GM18519 (cell line): ENCODE measurements around the gene RANBP17.
"Not testable (repeated sequence)": the region's sequence is repeated elsewhere in the genome, so short reads cannot be mapped to it uniquely, and the experiment has no call there.

Source experiments
- ATAC-seq: cut with Tn5 transposase; IDR thresholded peaks from one replicate; pipeline ENCODE4 v1.9.1; 2021; ENCODE audit warnings: mild to moderate bottlenecking, moderate library complexity; ENCODE audit not compliant: unreplicated experiment, low FRiP score

Gene RANBP17

GRCh38 chr5:171271798-171272197 lies 410.0 kb downstream of the RANBP17 start:
- ATAC-seq, result no peak

- ATAC-seq, result no peak
These were observed 411.5 kb downstream of the RANBP17 start for GRCh38 chr5:171272996-171273970.

- ATAC-seq, result no peak
These were observed 414.2 kb downstream of the RANBP17 start for GRCh38 chr5:171275841-171276544.

- ATAC-seq, result no peak
These were observed 421.9 kb downstream of the RANBP17 start for GRCh38 chr5:171283753-171284152.

GRCh38 chr5:171285465-171285864 lies 423.6 kb downstream of the RANBP17 start:
- no peak for ATAC-seq

DNA sequence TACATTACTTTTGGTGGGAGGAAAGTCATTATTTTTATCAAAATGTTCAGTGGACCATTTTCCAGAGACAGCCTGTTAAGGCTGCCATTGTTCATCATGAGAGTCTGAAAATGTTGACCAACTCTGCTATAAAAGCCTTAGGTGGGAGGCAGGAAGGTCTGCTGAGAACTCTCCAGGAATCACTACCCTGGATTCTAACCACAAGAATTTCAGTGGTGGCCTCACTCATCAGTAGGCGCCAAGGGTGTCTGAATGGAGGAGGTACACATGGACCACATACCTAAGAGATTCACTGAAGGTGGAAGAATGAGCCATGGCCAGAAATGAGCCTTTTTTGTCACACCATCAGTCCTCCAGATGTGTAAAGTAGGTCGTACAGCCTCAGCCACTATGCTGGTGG lies 426.2 kb downstream of the RANBP17 start:
- no peak for ATAC-seq

GRCh38 chr5:171291371-171291770 lies 429.6 kb downstream of the RANBP17 start:
- no peak for ATAC-seq

- ATAC-seq, result no peak
These were observed 433.5 kb downstream of the RANBP17 start for GRCh38 chr5:171295299-171295698.

GRCh38 chr5:171295801-171296200 lies 434.0 kb downstream of the RANBP17 start:
- no peak for ATAC-seq

DNA sequence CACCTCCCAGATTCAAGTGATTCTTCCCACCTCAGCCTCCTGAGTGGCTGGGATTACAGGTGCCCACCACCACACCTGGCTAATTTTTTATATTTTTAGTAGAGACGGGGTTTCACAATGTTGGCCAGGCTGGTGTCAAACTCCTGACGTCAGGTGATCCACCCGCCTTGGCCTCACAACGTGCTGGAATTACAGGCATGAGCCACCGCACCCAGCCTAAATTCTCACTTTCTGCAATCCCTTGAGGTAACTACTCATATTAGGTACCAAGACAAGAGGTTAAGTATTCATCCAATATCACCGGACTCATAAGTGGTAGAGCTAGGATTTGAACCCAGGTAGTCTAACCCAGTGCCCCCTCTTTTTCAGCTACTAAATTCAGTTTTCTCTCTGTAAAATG lies 436.1 kb downstream of the RANBP17 start:
- ATAC-seq, result not testable (repeated sequence)

DNA sequence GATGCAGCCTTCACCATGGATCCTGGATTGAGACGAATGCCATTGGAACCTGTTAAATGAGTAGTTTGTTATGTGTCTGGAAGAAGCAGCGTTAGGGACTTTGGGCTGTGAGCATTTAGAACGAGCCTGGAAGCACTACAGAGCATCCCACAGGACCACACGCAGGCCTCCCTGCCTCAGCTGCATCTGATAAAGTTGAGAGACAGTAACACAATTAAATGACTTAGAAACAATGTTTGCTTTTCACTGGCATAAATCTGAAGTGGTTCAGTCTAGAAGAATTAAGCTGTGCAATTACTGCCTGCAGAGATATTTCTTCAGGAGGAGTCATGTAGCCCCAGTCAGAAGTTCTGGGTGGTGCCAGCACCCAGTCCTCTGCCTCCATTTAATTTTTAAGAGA lies 437.4 kb downstream of the RANBP17 start:
- ATAC-seq, result no peak

GRCh38 chr5:171299851-171300250 lies 438.0 kb downstream of the RANBP17 start:
- no peak for ATAC-seq

DNA sequence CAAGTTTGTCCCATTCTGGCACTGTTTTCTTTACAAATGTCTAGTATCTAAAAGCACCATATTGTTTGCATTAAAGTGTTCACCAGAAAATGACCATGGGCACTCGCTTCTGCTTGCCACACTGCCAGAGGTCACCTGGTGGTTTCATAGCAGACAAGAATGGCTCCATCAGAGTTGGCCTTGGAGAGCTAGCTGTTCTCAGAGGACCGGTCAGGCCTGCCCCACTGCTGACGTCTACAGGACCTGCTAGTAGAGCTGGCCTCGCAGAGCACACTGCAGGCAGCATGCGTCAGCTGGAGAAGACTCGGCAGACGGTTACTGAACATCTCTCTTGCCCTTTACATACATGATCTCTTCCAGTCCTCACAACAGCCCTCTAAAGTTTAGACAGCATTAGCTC lies 438.5 kb downstream of the RANBP17 start:
- ATAC-seq, result no peak

- ATAC-seq, result no peak
These were observed 444.3 kb downstream of the RANBP17 start for GRCh38 chr5:171306166-171306565.

- ATAC-seq, result no peak
These were observed 445.2 kb downstream of the RANBP17 start for GRCh38 chr5:171306781-171307591.

DNA sequence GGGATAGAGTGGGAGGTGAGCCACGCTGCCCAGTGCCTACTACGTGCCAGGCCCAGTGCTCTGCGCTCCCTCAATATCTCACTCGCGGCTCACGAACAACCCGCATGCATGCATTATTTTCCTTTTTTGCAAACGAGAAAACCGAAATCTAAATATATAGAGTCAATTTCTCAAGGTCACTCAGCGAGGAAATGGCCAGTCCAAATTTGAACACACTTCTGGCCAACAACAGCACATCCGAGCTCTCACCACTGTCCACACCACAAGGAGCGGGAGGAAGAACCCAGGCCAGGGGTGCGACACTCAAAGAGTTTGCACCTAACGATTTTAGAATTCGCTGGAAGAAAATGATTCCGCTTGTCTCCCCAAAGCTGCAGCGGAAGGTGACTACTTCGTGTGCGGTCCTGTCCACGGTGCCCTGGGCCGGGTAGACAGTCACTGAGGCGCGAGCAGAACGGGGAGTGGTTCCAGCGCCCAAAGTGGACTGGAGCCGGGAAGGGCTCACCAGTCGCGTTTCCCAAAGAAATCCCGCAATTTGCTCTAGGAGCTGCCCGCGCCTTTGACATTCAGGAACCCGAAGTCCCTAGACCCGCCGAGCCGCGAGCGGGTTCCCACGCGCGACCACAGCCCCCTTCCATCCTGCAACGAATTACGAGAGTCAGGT lies 446.1 kb downstream of the RANBP17 start:
- ATAC-seq, result no peak

- ATAC-seq, result no peak
These were observed 446.8 kb downstream of the RANBP17 start, which contains the start of gene TLX3 for GRCh38 chr5:171308453-171309275. Gene TLX3, plus strand, starts transcription at chr5:171309248. Its CDS starts 118 bp downstream, at chr5:171309366.

DNA sequence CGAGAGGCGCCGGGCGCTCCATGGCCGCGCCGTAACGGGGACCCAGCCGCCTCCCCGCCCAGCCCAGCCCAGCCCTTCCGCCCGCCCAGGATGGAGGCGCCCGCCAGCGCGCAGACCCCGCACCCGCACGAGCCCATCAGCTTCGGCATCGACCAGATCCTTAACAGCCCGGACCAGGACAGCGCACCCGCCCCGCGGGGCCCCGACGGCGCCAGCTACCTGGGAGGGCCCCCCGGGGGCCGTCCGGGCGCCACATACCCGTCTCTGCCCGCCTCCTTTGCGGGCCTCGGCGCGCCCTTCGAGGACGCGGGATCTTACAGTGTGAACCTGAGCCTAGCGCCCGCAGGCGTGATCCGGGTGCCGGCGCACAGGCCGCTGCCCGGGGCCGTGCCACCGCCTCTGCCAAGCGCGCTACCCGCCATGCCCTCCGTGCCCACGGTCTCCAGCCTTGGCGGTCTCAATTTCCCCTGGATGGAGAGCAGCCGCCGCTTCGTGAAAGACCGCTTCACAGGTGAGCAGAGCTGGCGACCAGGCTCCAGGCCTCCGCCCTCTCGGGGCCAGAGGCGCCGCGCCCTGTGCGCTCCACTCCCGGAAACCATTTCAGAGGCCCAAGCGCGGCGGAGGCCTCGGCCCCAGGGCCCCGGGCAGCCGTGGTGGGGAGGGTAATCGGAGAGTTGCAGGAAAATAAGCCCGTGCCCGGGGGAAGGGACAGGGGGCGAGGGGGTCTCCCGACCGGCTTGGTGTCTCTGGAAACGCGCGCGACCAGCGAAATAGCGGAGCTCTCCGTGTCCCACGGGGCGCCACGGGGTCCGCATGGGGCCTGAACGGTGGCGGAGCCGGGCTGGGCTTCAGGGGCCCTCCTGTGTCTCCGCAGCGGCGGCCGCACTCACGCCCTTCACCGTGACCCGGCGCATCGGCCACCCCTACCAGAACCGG lies 447.7 kb downstream of the RANBP17 start:
- no peak for ATAC-seq
